H1 (cell line): ENCODE data around the gene SLC1A4. TPM values are rescaled to one million over a fixed set of nuclear protein-coding genes. Genes with fewer than 3 reads are reported as not detected.

ENCODE experiments used
- CTCF ChIA-PET: fragments of 300-600 bp; sonication (Branson Sonifier 250); formaldehyde crosslinking; loops from one replicate; lab custom pipeline; 2021; ENCODE audit not compliant: partially characterized antibody; lab: Charles Lee
- POLR2A ChIA-PET: fragments of 300-600 bp; sonication (Branson Sonifier 250); formaldehyde crosslinking; loops from one replicate; lab custom pipeline; 2021; ENCODE audit warnings: inconsistent platforms; ENCODE audit not compliant: partially characterized antibody; lab: Charles Lee
- DNase-seq, 2 experiments: peaks; one replicate each; pipeline versions ENCODE4 v3.0.0 to v3.0.0-alpha.2; 2010 to 2022; ENCODE audit warnings: low spot score in 2 of 2, low read depth in 1 of 2, mixed read lengths in 1 of 2
- FAIRE-seq: peaks from 2 replicates; lab custom pipeline; 2011; peaks lifted over from hg19 to GRCh38; lab: Jason Lieb, UNC
- H2AFZ ChIP-seq: 2 replicates; pipeline ENCODE4 v1.8.1; 2012; ENCODE audit warnings: low read length, inconsistent platforms
- H2AK5ac ChIP-seq: 2 replicates; pipeline ENCODE4 v1.6.1; 2013; ENCODE audit warnings: low read depth, low read length
- H2BK120ac ChIP-seq: replicated peaks from 2 replicates; pipeline ENCODE3; 2013; ENCODE audit warnings: low read depth, low read length, inconsistent platforms
- H2BK12ac ChIP-seq: 2 replicates; pipeline ENCODE4 v1.6.1; 2013; ENCODE audit warnings: low read depth, low read length
- H2BK15ac ChIP-seq: 2 replicates; pipeline ENCODE4 v1.6.1; 2013; ENCODE audit warnings: low read length
- H2BK20ac ChIP-seq: 2 replicates; pipeline ENCODE4 v1.6.1; 2013; ENCODE audit warnings: low read length
- H2BK5ac ChIP-seq: 2 replicates; pipeline ENCODE4 v1.6.1; 2013; ENCODE audit warnings: low read depth, low read length
- H3K14ac ChIP-seq: 2 replicates; pipeline ENCODE4 v1.6.1; 2013; ENCODE audit warnings: inconsistent platforms; ENCODE audit not compliant: insufficient read length
- H3K18ac ChIP-seq: 2 replicates; pipeline ENCODE4 v1.6.1; 2013; ENCODE audit warnings: low read length; ENCODE audit errors: extremely low read depth
- H3K23ac ChIP-seq: 2 replicates; pipeline ENCODE4 v1.6.1; 2013; ENCODE audit warnings: inconsistent platforms; ENCODE audit not compliant: insufficient read length
- H3K23me2 ChIP-seq: 2 replicates; pipeline ENCODE4 v1.6.1; 2013; ENCODE audit warnings: low read depth, low read length
- H3K27ac ChIP-seq: 2 replicates; pipeline ENCODE4 v1.6.1; 2011; ENCODE audit warnings: low read depth, low read length, inconsistent platforms
- H3K27me3 ChIP-seq, 4 experiments: replicated peaks in 1 of 4; 1 replicate in 1 of 4; 2 replicates in 3 of 4; pipeline versions ENCODE4 v1.6.1 to v1.8.1; 2011 to 2013; ENCODE audit warnings: low read length in 3 of 4, mild to moderate bottlenecking in 3 of 4, inconsistent platforms in 2 of 4, mixed read lengths in 2 of 4, moderate library complexity in 1 of 4; ENCODE audit not compliant: control insufficient read depth in 3 of 4, insufficient read depth in 3 of 4; ENCODE audit errors: extremely low read depth in 1 of 4
- H3K36me3 ChIP-seq, 4 experiments: 2 replicates each; pipeline versions ENCODE4 v1.6.1 to v1.8.1; 2011 to 2013; ENCODE audit warnings: mild to moderate bottlenecking in 4 of 4, low read length in 3 of 4, moderate library complexity in 2 of 4, control low read depth in 1 of 4, inconsistent platforms in 1 of 4; ENCODE audit not compliant: insufficient read depth in 4 of 4, control insufficient read depth in 2 of 4
- H3K4ac ChIP-seq: replicated peaks from 2 replicates; pipeline ENCODE3; 2013; ENCODE audit warnings: low read length, low read depth, mixed read lengths, inconsistent platforms; ENCODE audit not compliant: insufficient read length
- H3K4me1 ChIP-seq, 4 experiments: replicated peaks in 1 of 4; 1 replicate in 1 of 4; 2 replicates in 3 of 4; pipeline versions ENCODE4 v1.6.1 to v1.8.1; 2011 to 2013; ENCODE audit warnings: low read length in 3 of 4, inconsistent platforms in 2 of 4, mixed read lengths in 1 of 4; ENCODE audit not compliant: insufficient read depth in 4 of 4, control insufficient read depth in 3 of 4
- H3K4me2 ChIP-seq, 2 experiments: 2 replicates each; pipeline versions ENCODE4 v1.6.1 to v1.8.1; 2011 to 2013; ENCODE audit warnings: low read depth in 2 of 2, low read length in 2 of 2, control low read depth in 1 of 2, inconsistent platforms in 1 of 2, mild to moderate bottlenecking in 1 of 2; ENCODE audit not compliant: insufficient read depth in 1 of 2
- H3K4me3 ChIP-seq, 4 experiments: fragments of 200-600, 300-600 bp in 1 of 4; sonication (generic), shearing (Covaris generic), sonication (Bioruptor Twin) in 1 of 4; 2 replicates each; pipeline versions ENCODE4 v1.5.1 to v1.8.1; 2011 to 2016; ENCODE audit warnings: low read length in 4 of 4, low read depth in 3 of 4, control low read depth in 2 of 4, inconsistent platforms in 2 of 4, mild to moderate bottlenecking in 2 of 4, mixed read lengths in 1 of 4, moderate library complexity in 1 of 4; ENCODE audit not compliant: insufficient read depth in 2 of 4; ENCODE audit errors: extremely low read depth in 1 of 4
- H3K56ac ChIP-seq: replicated peaks from 2 replicates; pipeline ENCODE3; 2013; ENCODE audit warnings: low read depth, mild to moderate bottlenecking, mixed read lengths, low read length, inconsistent platforms; ENCODE audit not compliant: insufficient read length
- H3K79me1 ChIP-seq: 2 replicates; pipeline ENCODE4 v1.6.1; 2013; ENCODE audit warnings: low read depth, low read length, control low read depth
- H3K79me2 ChIP-seq, 2 experiments: 2 replicates each; pipeline versions ENCODE4 v1.6.1 to v1.8.1; 2012 to 2013; ENCODE audit warnings: low read length in 2 of 2, mild to moderate bottlenecking in 2 of 2, inconsistent platforms in 1 of 2; ENCODE audit not compliant: insufficient read depth in 2 of 2, control insufficient read depth in 1 of 2
- H3K9ac ChIP-seq, 4 experiments: replicated peaks in 1 of 4; 1 replicate in 1 of 4; 2 replicates in 3 of 4; pipeline versions ENCODE4 v1.6.1 to v1.8.1; 2011 to 2013; ENCODE audit warnings: low read depth in 3 of 4, low read length in 3 of 4, control low read depth in 2 of 4, mild to moderate bottlenecking in 2 of 4, moderate library complexity in 2 of 4, inconsistent platforms in 1 of 4; ENCODE audit errors: extremely low read depth in 1 of 4
- H3K9me3 ChIP-seq, 2 experiments: 2 replicates each; pipeline versions ENCODE4 v1.6.1 to v1.8.1; 2012 to 2013; ENCODE audit warnings: mild to moderate bottlenecking in 2 of 2, moderate library complexity in 2 of 2, control low read depth in 1 of 2, inconsistent platforms in 1 of 2, low read depth in 1 of 2, low read length in 1 of 2, mixed read lengths in 1 of 2; ENCODE audit not compliant: insufficient read depth in 2 of 2
- H4K20me1 ChIP-seq, 2 experiments: replicated peaks in 1 of 2; 2 replicates each; pipeline versions ENCODE3 to v1.8.1; 2011 to 2013; ENCODE audit warnings: inconsistent platforms in 2 of 2, low read length in 2 of 2, mild to moderate bottlenecking in 1 of 2; ENCODE audit not compliant: insufficient read depth in 2 of 2, control insufficient read depth in 1 of 2
- H4K5ac ChIP-seq: 2 replicates; pipeline ENCODE4 v1.6.1; 2013; ENCODE audit warnings: low read length, low read depth, mixed read lengths, inconsistent platforms; ENCODE audit not compliant: insufficient read length
- H4K8ac ChIP-seq: 2 replicates; pipeline ENCODE4 v1.8.0; 2013; ENCODE audit warnings: mild to moderate bottlenecking, moderate library complexity, low read length, inconsistent platforms; ENCODE audit not compliant: insufficient read depth; ENCODE audit errors: extremely low read depth
- H4K91ac ChIP-seq: replicated peaks from 2 replicates; pipeline ENCODE3; 2013; ENCODE audit warnings: low read length, mixed read lengths, inconsistent platforms; ENCODE audit not compliant: insufficient read length
- BRCA1 ChIP-seq: IDR thresholded peaks from 2 replicates; pipeline ENCODE4 v1.6.1; 2012; ENCODE audit warnings: low read depth, low read length, improper control_type of control experiment
- HDAC6 ChIP-seq: IDR thresholded peaks from one replicate; pipeline ENCODE4 v1.7.1; 2012; ENCODE audit warnings: low read depth, mild to moderate bottlenecking, inconsistent platforms, low read length, moderate library complexity
- ZNF274 ChIP-seq: IDR thresholded peaks from 2 replicates; pipeline ENCODE4 v1.7.0; 2012; ENCODE audit warnings: low read length, borderline replicate concordance; ENCODE audit errors: extremely low read depth
- WGBS, 2 experiments: shearing (Covaris generic) in 1 of 2; methylation state at CpG; one replicate each; pipeline versions ENCODE4 v1.1.6 to v1.1.7; 2013 to 2015; ENCODE audit warnings: low lambda C conversion rate in 2 of 2, mixed read lengths in 2 of 2, inconsistent platforms in 1 of 2, low coverage in 1 of 2, missing lambda C conversion rate in 1 of 2; ENCODE audit not compliant: insufficient replicate concordance in 2 of 2, insufficient coverage in 1 of 2, insufficient read length in 1 of 2; ENCODE audit errors: extremely low coverage in 1 of 2, missing lambda C conversion rate in 1 of 2; 5-methylcytosine and 5-hydroxymethylcytosine counted together
- polyA plus RNA-seq, 7 experiments: library from polyadenylated mRNA; depleted of rRNA in 3 of 7; stranded (reverse) in 5 of 7; unstranded in 2 of 7; fragments of >200 nt in 5 of 7; fragments of 200-250 nt in 2 of 7; gene quantifications; 1 replicate in 5 of 7; 2 replicates in 1 of 7; 4 replicates in 1 of 7; pipeline versions ENCODE4 v1.2.1 to v1.2.3, GENCODE V29; 2011 to 2013; ENCODE audit warnings: missing spikeins in 2 of 7, mixed read lengths in 2 of 7
- total RNA-seq: library from RNA; stranded (reverse); fragmentation: NEBNext Ultra II Directional; extraction: Animal tissue kit (Norgen Biotek cat#: 25700); gene quantifications from 2 replicates; pipeline ENCODE4 v1.2.1, GENCODE V29; 2021

SLC1A4 gene
- total and polyA plus RNA-seq, 2 of the 8 experiments (the other 6 are each of a cell fraction or from before 2014, with no cell fraction given): 0.44 to 0.86 TPM

DNA sequence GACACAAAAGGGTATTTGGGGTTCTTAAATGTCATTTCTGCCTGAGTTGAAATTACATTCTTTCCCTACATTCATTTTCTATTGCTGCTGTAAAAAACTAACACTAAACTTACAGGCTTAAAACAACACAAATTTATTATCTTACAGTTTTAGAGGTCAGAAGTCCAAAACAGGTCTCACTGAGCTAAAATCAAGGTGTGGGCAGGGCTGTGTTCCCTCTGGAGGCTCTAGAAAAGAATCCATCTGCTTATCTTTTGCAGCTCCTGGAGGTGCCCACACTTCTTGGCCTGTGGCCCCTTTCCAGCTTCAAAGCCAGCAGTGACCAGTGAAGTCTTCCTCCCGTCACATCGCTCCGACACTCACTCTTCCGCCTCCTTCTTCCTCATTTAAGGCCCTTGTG lies 23.2 kb upstream of the SLC1A4 start:
- Histone ChIP-seq H2BK12ac (no peak overlapping the region), H2BK5ac (no peak overlapping the region), H3K36me3 (no peaks in the 10 kb centered on the region), H4K91ac (no peak overlapping the region), H3K23ac (no peak overlapping the region), H3K4ac (no peak overlapping the region), H3K79me1 (no peaks in the 10 kb centered on the region), H3K56ac (no peak overlapping the region), H2AFZ (no peak overlapping the region), H3K18ac (no peak overlapping the region), H3K9ac (no peak overlapping the region)
- ChIA-PET CTCF (interaction anchor here (0.5 to 2.8 kb wide), 3 partner anchors 9 to 659 kb away, joined by 3 to 7 read pairs (median 3); no protein-coding TSS in a partner anchor), POLR2A (interaction anchor here (1.0 kb wide), 1 partner anchor 9 kb away, joined by 6 read pairs; no protein-coding TSS in a partner anchor)
- no peak for FAIRE-seq
- TF ChIP-seq BRCA1 (no peak), ZNF274 (no peak), HDAC6 (no peak)
- TF ChIP-seq, all 59 proteins: peak for 0
- H3K23me2 ChIP-seq: no peaks in the 10 kb centered on the region
- no peak overlapping the region for H4K5ac ChIP-seq
- H2BK120ac ChIP-seq: no peak overlapping the region
- H4K8ac ChIP-seq: no peak overlapping the region
- no peaks in the 10 kb centered on the region; a peak in 1 of 7 replicates for H3K27me3 ChIP-seq
- H2BK15ac ChIP-seq: no peak overlapping the region
- no peak for DNase-seq
- H3K79me2 ChIP-seq: no peaks in the 10 kb centered on the region
- no peak overlapping the region for H3K4me3 ChIP-seq
- no peaks in the 10 kb centered on the region for H3K9me3 ChIP-seq
- H3K27ac ChIP-seq: no peak overlapping the region
- WGBS, 2 experiments: 88% methylated on average over 4 of the region's 4 CpGs; no CpG with 5 or more reads in 1 of the 2 experiments
- no peak overlapping the region for H2AK5ac ChIP-seq
- no peak overlapping the region for H2BK20ac ChIP-seq
- no peaks in the 10 kb centered on the region for H3K4me1 ChIP-seq
- no peak overlapping the region for H3K4me2 ChIP-seq
- H3K14ac ChIP-seq: no peak overlapping the region
- no peaks in the 10 kb centered on the region for H4K20me1 ChIP-seq
